Stimulated activated CD4-positive, alpha-beta T cell treated with anti-CD3 and anti-CD28 coated beads, Interleukin-12 subunit alpha, Interleukin-12 subunit beta, amount 100 ng/mL, for 4 hours (primary cell): ENCODE data around the gene DSCAM.
"Not testable (repeated sequence)": the region's sequence is repeated elsewhere in the genome, so short reads cannot be mapped to it uniquely, and the experiment has no call there.

Experiments
- DNase-seq: peaks from one replicate; pipeline ENCODE4 v3.0.0-alpha.2; 2020

Gene DSCAM

DNA sequence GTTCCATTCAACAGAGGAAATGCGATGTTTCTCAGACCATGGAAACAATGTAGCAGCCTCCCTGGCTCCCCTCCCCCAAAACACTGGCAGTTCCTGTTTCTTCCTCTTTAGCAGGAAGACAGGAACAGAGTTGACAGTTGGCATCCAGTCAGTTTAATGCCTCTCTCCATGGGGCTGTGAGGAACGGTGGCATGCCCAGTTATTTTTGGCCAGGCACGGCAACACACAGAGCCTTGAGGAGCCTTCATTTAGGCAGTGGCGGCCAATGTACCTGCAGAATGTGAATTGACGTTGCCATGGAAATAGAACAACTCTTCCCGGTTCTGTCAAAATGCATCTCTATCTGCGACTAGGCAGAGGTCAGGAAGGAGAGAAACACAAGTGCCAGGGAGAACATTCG lies 330.6 kb downstream of the DSCAM start:
- no peak for DNase-seq

GRCh38 chr21:40512590-40512989 lies 334.4 kb downstream of the DSCAM start:
- DNase-seq: no peak

- no peak for DNase-seq
Measured at GRCh38 chr21:40507978-40508377, 339.0 kb downstream of the DSCAM start.

DNA sequence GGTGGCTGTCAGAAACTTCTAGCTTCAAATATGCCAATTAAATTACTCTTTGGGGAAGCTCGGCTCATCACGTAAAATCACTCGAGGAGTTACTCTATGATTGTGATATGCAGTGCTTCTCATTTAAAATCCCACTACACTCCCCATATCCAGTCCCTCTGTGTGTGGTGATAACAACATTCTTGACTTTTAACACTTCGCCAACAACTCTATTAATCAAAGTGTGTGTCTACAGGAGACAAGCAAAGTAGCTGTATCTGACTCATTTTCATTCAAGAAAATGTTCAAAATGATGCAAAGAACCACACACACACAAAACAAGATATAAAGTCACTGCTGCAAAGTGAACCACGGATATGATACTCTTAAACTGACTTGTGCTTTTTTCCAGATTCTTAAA lies 341.3 kb downstream of the DSCAM start:
- no peak for DNase-seq

- DNase-seq: no peak
Measured at GRCh38 chr21:40505244-40505643, 341.7 kb downstream of the DSCAM start.

GRCh38 chr21:40504825-40505224 lies 342.1 kb downstream of the DSCAM start:
- DNase-seq: no peak

- DNase-seq: no peak
Measured at GRCh38 chr21:40496116-40496515, 350.8 kb downstream of the DSCAM start.

GRCh38 chr21:40490408-40490807 lies 356.6 kb downstream of the DSCAM start:
- DNase-seq: no peak

GRCh38 chr21:40489001-40489400 lies 358.0 kb downstream of the DSCAM start:
- no peak for DNase-seq

DNA sequence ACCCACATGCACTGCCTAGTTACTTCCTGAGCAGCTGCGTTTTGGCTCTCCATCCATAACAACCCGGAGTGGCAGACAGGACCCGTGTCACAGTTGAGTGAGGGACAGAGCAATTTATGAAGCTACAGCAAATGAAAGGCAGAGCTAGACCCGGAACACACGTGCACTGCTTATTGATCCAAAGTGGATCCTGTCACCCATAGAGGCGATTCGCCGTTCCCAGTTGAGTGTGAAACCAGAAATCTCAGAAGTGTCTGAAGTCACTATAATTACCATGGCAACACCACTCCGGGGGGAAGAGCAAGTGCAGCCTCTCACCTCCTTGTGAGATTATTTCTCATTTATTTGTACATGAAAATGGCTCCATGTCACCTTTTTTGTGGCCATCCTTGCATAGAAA lies 365.2 kb downstream of the DSCAM start:
- DNase-seq: no peak

DNA sequence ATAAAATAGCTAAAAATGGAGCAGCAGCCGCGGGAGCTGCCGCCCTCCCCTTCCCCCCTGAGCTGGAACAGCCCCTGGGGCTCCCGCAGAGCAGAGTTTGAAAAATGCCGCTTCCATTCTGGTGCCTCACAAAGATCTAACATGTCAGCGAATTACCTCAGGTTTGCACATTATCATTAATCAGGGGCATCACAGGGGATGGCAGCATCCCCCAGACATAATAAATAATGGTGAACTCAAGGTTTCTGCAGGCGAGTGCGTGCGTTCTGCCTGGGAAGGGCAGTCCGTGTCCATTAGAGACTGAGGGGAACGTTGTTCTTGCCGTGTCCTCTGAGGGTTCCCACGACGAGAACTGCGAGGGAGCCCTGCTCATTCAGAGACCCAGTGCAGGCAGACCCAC lies 372.4 kb downstream of the DSCAM start:
- DNase-seq: no peak

DNA sequence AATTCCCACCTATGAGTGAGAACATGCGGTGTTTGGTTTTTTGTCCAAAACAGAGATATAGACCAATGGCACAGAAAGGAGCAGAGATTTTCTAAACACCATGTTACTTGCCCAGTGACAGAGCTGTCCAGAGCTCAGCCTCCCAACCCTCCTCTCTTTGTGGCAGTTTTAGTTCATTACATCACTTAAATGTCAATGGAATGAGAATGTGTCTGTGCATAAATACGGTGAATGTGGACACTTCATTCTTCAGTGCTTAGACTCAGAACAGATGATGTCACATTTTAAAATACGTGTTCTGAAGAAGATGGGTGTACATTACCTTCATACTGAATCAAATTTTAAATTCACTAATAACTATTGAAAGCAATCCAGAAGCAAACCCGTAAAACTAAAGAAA lies 374.9 kb downstream of the DSCAM start:
- DNase-seq: no peak

- no peak for DNase-seq
Measured at GRCh38 chr21:40471103-40471502, 375.9 kb downstream of the DSCAM start.

- DNase-seq: no peak
Measured at GRCh38 chr21:40466893-40467483, 380.0 kb downstream of the DSCAM start.

DNA sequence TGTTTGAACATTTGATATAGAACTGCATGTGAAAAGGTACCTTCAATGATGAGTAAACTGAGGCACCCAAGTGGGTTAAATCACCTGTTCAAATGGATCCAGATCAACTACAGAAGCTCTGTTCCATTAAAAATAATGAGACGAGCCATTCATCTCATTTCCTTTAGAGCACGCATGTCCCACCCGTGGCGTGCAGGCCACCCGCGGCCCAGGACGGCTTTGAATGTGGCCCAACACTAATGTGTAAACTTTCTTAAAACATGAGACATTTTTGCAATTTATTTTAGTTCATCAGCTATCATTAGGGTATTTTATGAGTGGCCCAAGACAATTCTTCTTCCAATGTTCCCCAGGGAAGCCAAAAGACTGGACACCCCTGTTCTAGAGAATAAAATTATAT lies 381.6 kb downstream of the DSCAM start:
- no peak for DNase-seq

- no peak for DNase-seq
Measured at GRCh38 chr21:40463176-40463575, 383.8 kb downstream of the DSCAM start.

DNA sequence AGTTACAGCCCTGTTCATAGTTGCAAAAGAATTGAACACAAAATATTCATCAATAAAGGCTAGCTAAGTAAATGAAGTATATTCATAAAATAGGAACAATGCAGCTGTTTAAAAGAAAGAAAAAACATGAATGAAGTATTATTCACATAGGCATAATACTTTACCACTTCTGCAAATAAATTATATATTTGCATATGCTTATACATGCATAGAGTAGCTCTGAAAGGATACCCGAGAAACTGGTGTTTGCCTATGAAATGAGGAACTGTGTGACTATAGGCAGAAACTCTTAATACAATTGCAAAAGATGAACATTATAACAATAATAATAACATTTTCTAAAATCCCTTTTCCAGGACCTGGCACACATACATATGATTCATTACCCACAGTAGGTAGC lies 385.9 kb downstream of the DSCAM start:
- no peak for DNase-seq

DNA sequence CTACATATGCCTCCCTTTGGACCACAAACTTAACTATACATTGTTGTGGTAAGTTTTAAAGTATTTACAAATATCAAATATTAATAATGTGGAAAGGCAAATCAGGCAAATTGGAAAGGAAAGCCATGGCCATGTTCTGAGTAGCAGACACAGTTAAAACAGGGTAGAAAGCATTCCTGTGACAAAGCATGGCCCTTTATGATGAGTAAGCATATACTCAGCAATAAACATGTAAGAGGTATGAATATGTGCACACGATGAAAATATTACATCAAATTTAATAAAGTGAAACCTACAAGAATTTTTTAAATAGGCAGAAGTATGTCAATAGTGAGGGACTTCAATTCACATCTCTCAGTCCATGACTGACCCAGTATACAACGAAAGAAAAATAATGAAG lies 389.2 kb downstream of the DSCAM start:
- DNase-seq: no peak

DNA sequence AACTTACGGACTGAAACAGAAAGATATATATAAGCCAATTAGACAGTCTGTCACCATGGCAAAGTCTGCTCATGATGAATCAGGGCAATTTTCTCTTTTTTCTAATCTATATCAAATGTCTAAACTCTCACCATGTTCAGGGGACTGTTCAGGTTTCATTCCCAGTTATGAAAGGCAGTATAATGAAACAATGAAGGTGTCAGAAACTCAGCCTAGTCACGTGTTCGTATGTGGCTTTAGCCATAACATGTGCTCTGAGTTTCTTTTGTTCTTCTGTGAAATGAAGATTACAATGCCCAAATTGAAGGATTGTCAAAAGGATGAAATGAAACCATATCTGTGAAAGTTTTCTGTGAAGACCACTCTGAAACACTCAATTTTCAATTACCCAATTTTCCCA lies 392.9 kb downstream of the DSCAM start:
- no peak for DNase-seq

- no peak for DNase-seq
Measured at GRCh38 chr21:40453183-40453582, 393.8 kb downstream of the DSCAM start.

DNA sequence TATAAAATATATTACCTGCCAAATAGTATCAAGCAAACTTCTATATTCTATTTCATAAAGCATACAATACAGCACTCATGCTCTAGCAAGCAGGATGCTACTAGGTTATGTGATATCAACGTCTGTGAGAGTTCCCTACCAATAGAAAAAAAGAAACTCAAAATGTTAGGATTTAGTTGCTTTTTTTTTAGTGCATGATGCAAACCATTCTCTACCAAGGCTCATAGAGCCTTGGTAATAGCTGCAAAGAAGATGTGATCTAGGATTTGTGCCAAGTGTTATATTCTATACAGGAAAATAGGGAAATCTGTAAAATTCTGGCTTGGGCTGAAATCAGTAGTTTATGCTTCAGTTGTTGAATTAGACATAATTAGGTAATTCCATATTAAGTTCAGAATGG lies 394.4 kb downstream of the DSCAM start:
- DNase-seq: no peak

DNA sequence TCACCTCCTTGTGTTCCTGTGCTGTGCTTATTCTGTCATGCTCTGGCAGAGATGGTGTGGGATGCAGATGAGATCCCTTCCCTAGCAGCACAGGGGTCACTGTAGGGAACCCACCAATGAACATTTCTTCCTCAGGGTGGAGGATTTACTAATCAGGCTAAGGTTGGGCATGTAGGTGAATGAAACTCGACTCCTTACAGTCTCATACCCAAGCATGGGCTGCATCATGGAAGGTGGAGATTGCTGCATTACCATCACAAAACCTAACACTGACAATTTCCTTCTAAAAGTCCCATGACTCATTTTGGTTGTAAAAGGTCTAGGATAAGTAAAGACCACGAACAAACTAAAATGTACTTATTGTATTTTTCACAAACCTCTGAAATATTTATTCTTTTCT lies 399.9 kb downstream of the DSCAM start:
- no peak for DNase-seq

- DNase-seq: no peak
Measured at GRCh38 chr21:40445349-40445921, 401.5 kb downstream of the DSCAM start.

- not testable (repeated sequence) for DNase-seq
Measured at GRCh38 chr21:40439581-40439980, 407.4 kb downstream of the DSCAM start.

DNA sequence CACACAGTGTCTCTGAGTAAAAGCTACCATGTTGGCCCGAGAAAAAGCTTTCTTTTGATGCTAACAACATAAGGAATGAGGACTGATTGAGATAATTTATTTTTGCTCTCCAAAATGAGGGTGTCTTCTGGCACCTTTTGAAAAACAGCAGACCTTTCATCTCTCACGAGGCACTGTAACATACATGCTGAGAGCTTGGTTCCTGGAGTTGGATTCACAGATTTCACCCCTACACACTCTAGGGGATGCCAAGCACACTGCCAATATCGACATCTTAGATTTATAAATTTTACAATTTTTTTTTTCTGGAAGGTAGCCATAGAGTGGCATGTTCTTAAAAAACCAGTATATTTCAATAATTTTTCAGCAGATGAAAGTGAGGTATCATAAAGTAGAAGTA lies 408.3 kb downstream of the DSCAM start:
- DNase-seq: no peak
